GM12878 (cell line): ENCODE data around the gene ANP32A. TPM values are rescaled to one million over a fixed set of nuclear protein-coding genes. Genes with fewer than 3 reads are reported as not detected.

ENCODE experiments used
- BRCA1 ChIP-seq: IDR thresholded peaks from 2 replicates; pipeline ENCODE4 v1.6.1; 2011; ENCODE audit warnings: low read depth, low read length, improper control_type of control experiment
- ESRRA ChIP-seq: IDR thresholded peaks from 2 replicates; pipeline ENCODE4 v1.6.1; 2012; ENCODE audit warnings: mild to moderate bottlenecking, low read length, improper control_type of control experiment
- GATAD2B ChIP-seq: fragments of 450-650 bp; conservative IDR thresholded peaks from 2 replicates; pipeline ENCODE4 v1.6.1; 2017; ENCODE audit warnings: low read depth, mild to moderate bottlenecking, moderate library complexity
- HCFC1 ChIP-seq: fragments of 150-350 bp; IDR thresholded peaks from 2 replicates; pipeline ENCODE4 v1.6.1; 2014; ENCODE audit warnings: low read length
- NFYB ChIP-seq: IDR thresholded peaks from 2 replicates; pipeline ENCODE4 v1.6.1; 2011; ENCODE audit warnings: low read depth, mild to moderate bottlenecking, low read length, improper control_type of control experiment, moderate library complexity; ENCODE audit not compliant: insufficient read depth
- NR2F1 ChIP-seq: fragments of 450-650 bp; conservative IDR thresholded peaks from 2 replicates; pipeline ENCODE4 v1.6.1; 2017; ENCODE audit warnings: mild to moderate bottlenecking
- PML ChIP-seq: IDR thresholded peaks from 2 replicates; pipeline ENCODE4 v1.6.1; 2012; ENCODE audit warnings: low read length, inconsistent platforms
- POU2F2 ChIP-seq: IDR thresholded peaks from 3 replicates; pipeline ENCODE4 v1.6.1; 2011; ENCODE audit warnings: low read depth, mild to moderate bottlenecking, low read length, borderline replicate concordance
- RAD21 ChIP-seq: IDR thresholded peaks from 2 replicates; pipeline ENCODE4 v1.6.1; 2011; ENCODE audit warnings: mild to moderate bottlenecking, low read depth, low read length, moderate library complexity; ENCODE audit not compliant: insufficient read depth
- RFX5 ChIP-seq: IDR thresholded peaks from 2 replicates; pipeline ENCODE4 v1.6.1; 2011; ENCODE audit warnings: low read depth, low read length, improper control_type of control experiment
- SREBF1 ChIP-seq: IDR thresholded peaks from 2 replicates; pipeline ENCODE4 v1.6.1; 2012; ENCODE audit warnings: mild to moderate bottlenecking, low read length
- polyA plus RNA-seq, 11 experiments: library from polyadenylated mRNA; depleted of rRNA in 4 of 11; unstranded in 6 of 11; stranded (reverse) in 5 of 11; fragments of >200 nt; fragmentation: Nextera tagmentation in 4 of 11; fragmentation: Illumina TruSeq in 1 of 11; extraction: Ambion mirVana in 4 of 11; extraction: Trizol in 1 of 11; gene quantifications; 1 replicate in 1 of 11; 2 replicates in 10 of 11; pipeline versions ENCODE4 v1.2.1 to v1.2.3, GENCODE V29; 2011 to 2016; ENCODE audit warnings: inconsistent platforms in 2 of 11, missing spikeins in 2 of 11, low read depth in 1 of 11
- total RNA-seq, 4 experiments: library from RNA; depleted of rRNA in 3 of 4; stranded (reverse); fragments of >200 nt in 3 of 4; fragmentation: Illumina TruSeq in 1 of 4; extraction: Trizol in 1 of 4; gene quantifications; 2 replicates each; pipeline versions ENCODE4 v1.2.1 to v1.2.3, GENCODE V29; 2013 to 2021
- TF ChIP-seq, protein P1 (sequence below): fragments of 450-650 bp; IDR thresholded peaks from 2 replicates; pipeline ENCODE4 v1.6.1; 2018; ENCODE audit warnings: mild to moderate bottlenecking, low read depth, moderate library complexity; ENCODE audit not compliant: partially characterized antibody
- TF ChIP-seq, protein P2 (sequence below): IDR thresholded peaks from 2 replicates; pipeline ENCODE4 v1.6.1; 2012; ENCODE audit warnings: low read depth, low read length, improper control_type of control experiment
- TF ChIP-seq, protein P3 (sequence below): fragments of 450-650 bp; IDR thresholded peaks from 2 replicates; pipeline ENCODE4 v1.6.1; 2016; ENCODE audit warnings: mild to moderate bottlenecking
- TF ChIP-seq, protein P4 (sequence below): IDR thresholded peaks from 2 replicates; pipeline ENCODE4 v1.6.1; 2012; ENCODE audit warnings: low read depth, low read length, improper control_type of control experiment
- TF ChIP-seq, protein P5 (sequence below): IDR thresholded peaks from 2 replicates; pipeline ENCODE4 v1.6.1; 2011; ENCODE audit warnings: borderline replicate concordance, low read depth, mild to moderate bottlenecking, moderate library complexity, low read length; ENCODE audit not compliant: insufficient read depth, poor library complexity, severe bottlenecking
- TF ChIP-seq, protein P6 (sequence below): fragments of 450-650 bp; IDR thresholded peaks from 2 replicates; pipeline ENCODE4 v1.6.1; 2016; ENCODE audit warnings: mild to moderate bottlenecking, moderate library complexity, borderline replicate concordance

Gene ANP32A
- total and polyA plus RNA-seq, 10 of the 15 experiments (the other 5 are each of a cell fraction or from before 2014, with no cell fraction given) = 29.6 to 666 (median 234) TPM

DNA sequence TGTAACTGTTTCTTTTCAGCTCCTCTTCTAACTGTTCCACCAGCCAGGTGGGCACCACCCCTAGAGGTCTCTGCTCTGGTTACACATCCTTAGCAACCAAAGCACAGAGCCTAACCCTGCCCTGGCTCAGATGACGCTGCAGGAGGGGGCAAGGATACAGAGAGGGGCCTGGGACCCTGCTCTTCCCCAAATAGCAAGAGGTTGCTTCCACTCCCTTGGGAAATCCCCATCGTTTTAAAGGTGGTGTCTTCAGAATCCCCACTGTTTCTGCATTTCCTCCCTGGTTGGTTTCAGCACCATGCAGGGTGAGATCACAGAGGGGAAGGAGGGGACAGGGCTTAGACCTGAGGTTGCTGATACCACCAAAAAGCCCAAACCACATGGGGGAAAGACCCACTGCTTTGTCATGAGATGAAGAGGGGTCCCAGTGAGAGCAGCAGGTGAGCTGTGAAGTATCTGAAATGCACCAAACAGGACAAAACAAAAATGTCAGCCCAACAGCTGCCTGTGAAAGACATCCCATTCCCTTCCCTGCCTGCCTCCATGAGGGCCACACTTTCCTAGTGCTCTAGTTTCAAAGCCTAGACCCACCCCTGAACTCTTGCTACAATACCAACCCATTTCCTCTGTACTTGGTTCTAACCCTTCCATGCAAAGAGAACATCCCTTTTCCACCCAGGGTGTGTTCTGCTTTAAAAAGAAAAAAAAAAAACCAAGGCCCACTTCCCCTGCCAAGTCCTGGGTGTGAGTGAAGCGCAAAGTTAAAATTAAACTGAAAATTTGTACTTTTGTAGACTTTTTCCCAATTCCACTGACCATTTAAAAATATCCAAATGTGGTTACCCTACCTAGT lies 29.0 kb downstream of the ANP32A start (continued):
- TF ChIP-seq, protein P1, sequence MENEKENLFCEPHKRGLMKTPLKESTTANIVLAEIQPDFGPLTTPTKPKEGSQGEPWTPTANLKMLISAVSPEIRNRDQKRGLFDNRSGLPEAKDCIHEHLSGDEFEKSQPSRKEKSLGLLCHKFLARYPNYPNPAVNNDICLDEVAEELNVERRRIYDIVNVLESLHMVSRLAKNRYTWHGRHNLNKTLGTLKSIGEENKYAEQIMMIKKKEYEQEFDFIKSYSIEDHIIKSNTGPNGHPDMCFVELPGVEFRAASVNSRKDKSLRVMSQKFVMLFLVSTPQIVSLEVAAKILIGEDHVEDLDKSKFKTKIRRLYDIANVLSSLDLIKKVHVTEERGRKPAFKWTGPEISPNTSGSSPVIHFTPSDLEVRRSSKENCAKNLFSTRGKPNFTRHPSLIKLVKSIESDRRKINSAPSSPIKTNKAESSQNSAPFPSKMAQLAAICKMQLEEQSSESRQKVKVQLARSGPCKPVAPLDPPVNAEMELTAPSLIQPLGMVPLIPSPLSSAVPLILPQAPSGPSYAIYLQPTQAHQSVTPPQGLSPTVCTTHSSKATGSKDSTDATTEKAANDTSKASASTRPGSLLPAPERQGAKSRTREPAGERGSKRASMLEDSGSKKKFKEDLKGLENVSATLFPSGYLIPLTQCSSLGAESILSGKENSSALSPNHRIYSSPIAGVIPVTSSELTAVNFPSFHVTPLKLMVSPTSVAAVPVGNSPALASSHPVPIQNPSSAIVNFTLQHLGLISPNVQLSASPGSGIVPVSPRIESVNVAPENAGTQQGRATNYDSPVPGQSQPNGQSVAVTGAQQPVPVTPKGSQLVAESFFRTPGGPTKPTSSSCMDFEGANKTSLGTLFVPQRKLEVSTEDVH = no peak
- TF ChIP-seq, protein P2, sequence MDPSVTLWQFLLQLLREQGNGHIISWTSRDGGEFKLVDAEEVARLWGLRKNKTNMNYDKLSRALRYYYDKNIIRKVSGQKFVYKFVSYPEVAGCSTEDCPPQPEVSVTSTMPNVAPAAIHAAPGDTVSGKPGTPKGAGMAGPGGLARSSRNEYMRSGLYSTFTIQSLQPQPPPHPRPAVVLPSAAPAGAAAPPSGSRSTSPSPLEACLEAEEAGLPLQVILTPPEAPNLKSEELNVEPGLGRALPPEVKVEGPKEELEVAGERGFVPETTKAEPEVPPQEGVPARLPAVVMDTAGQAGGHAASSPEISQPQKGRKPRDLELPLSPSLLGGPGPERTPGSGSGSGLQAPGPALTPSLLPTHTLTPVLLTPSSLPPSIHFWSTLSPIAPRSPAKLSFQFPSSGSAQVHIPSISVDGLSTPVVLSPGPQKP = no peak
- TF ChIP-seq RFX5 (no peak), HCFC1 (no peak), BRCA1 (no peak), ESRRA (no peak), POU2F2 (no peak), SREBF1 (no peak), NR2F1 (no peak; the same call in 1 of the 2 replicates), GATAD2B (no peak), PML (peak; percentile 34; the same call in 1 of the 2 replicates), RAD21 (no peak), NFYB (0 out of 2 replicates have a peak, but pooled peaks have one; percentile 10)
- TF ChIP-seq, protein P3, sequence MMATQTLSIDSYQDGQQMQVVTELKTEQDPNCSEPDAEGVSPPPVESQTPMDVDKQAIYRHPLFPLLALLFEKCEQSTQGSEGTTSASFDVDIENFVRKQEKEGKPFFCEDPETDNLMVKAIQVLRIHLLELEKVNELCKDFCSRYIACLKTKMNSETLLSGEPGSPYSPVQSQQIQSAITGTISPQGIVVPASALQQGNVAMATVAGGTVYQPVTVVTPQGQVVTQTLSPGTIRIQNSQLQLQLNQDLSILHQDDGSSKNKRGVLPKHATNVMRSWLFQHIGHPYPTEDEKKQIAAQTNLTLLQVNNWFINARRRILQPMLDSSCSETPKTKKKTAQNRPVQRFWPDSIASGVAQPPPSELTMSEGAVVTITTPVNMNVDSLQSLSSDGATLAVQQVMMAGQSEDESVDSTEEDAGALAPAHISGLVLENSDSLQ = no peak
- TF ChIP-seq, protein P4, sequence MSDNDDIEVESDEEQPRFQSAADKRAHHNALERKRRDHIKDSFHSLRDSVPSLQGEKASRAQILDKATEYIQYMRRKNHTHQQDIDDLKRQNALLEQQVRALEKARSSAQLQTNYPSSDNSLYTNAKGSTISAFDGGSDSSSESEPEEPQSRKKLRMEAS = no peak; the same call in 1 of the 2 replicates
- TF ChIP-seq, protein P5, sequence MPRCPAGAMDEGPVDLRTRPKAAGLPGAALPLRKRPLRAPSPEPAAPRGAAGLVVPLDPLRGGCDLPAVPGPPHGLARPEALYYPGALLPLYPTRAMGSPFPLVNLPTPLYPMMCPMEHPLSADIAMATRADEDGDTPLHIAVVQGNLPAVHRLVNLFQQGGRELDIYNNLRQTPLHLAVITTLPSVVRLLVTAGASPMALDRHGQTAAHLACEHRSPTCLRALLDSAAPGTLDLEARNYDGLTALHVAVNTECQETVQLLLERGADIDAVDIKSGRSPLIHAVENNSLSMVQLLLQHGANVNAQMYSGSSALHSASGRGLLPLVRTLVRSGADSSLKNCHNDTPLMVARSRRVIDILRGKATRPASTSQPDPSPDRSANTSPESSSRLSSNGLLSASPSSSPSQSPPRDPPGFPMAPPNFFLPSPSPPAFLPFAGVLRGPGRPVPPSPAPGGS = peak; percentile 48
- TF ChIP-seq, protein P6, sequence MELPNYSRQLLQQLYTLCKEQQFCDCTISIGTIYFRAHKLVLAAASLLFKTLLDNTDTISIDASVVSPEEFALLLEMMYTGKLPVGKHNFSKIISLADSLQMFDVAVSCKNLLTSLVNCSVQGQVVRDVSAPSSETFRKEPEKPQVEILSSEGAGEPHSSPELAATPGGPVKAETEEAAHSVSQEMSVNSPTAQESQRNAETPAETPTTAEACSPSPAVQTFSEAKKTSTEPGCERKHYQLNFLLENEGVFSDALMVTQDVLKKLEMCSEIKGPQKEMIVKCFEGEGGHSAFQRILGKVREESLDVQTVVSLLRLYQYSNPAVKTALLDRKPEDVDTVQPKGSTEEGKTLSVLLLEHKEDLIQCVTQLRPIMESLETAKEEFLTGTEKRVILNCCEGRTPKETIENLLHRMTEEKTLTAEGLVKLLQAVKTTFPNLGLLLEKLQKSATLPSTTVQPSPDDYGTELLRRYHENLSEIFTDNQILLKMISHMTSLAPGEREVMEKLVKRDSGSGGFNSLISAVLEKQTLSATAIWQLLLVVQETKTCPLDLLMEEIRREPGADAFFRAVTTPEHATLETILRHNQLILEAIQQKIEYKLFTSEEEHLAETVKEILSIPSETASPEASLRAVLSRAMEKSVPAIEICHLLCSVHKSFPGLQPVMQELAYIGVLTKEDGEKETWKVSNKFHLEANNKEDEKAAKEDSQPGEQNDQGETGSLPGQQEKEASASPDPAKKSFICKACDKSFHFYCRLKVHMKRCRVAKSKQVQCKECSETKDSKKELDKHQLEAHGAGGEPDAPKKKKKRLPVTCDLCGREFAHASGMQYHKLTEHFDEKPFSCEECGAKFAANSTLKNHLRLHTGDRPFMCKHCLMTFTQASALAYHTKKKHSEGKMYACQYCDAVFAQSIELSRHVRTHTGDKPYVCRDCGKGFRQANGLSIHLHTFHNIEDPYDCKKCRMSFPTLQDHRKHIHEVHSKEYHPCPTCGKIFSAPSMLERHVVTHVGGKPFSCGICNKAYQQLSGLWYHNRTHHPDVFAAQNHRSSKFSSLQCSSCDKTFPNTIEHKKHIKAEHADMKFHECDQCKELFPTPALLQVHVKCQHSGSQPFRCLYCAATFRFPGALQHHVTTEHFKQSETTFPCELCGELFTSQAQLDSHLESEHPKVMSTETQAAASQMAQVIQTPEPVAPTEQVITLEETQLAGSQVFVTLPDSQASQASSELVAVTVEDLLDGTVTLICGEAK = no peak
